A673 (cell line): ENCODE data around the gene PTK7.
"Not testable (repeated sequence)": the region's sequence is repeated elsewhere in the genome, so short reads cannot be mapped to it uniquely, and the experiment has no call there.

Experiments
- CTCF ChIP-seq: fragments of 300-800, 200-600 bp; sonication (generic); conservative IDR thresholded peaks from 2 replicates; pipeline ENCODE4 v1.5.1; 2017; ENCODE audit warnings: low read depth, mild to moderate bottlenecking, antibody characterized with exemption, low read length, moderate library complexity, mixed read lengths
- EZH2 ChIP-seq: fragments of 200-600 bp; sonication (generic); IDR thresholded peaks from 2 replicates; pipeline ENCODE4 v1.6.1; 2017; ENCODE audit warnings: borderline replicate concordance, low read depth, mild to moderate bottlenecking, mixed read lengths, antibody characterized with exemption, low read length; ENCODE audit not compliant: poor library complexity, severe bottlenecking

GRCh38 chr6:43081922-43082321 is 5.8 kb downstream of the PTK7 start:
- not testable (repeated sequence) for TF ChIP-seq CTCF, EZH2
